Osteoblast (primary cell): ENCODE results near the gene NDRG3. TPM values are rescaled to one million over a fixed set of nuclear protein-coding genes. Genes with fewer than 3 reads are reported as not detected.

Source experiments
- DNase-seq: peaks from one replicate; pipeline ENCODE4 v3.0.0; 2011; ENCODE audit warnings: low spot score, mixed read lengths; ENCODE audit not compliant: insufficient read length; ENCODE audit errors: missing footprints
- H2AFZ ChIP-seq: 2 replicates; pipeline ENCODE4 v1.6.0; 2011; ENCODE audit warnings: mild to moderate bottlenecking, low read length
- H3K27ac ChIP-seq: 2 replicates; pipeline ENCODE4 v1.5.1; 2011; ENCODE audit warnings: mild to moderate bottlenecking, low read depth, low read length, moderate library complexity
- H3K27me3 ChIP-seq: 2 replicates; pipeline ENCODE4 v1.6.0; 2012; ENCODE audit warnings: mild to moderate bottlenecking, control low read depth, inconsistent platforms, low read length, moderate library complexity; ENCODE audit not compliant: insufficient read depth
- H3K36me3 ChIP-seq: 2 replicates; pipeline ENCODE4 v1.5.1; 2011; ENCODE audit warnings: mild to moderate bottlenecking, low read length, control low read depth, moderate library complexity; ENCODE audit not compliant: insufficient read depth
- H3K4me1 ChIP-seq: 2 replicates; pipeline ENCODE4 v1.5.1; 2011; ENCODE audit warnings: mild to moderate bottlenecking, low read length, control low read depth, moderate library complexity; ENCODE audit not compliant: insufficient read depth
- H3K4me2 ChIP-seq: 2 replicates; pipeline ENCODE4 v1.6.0; 2011; ENCODE audit warnings: mild to moderate bottlenecking, low read length; ENCODE audit not compliant: insufficient read depth
- H3K4me3 ChIP-seq: fragments of 200-600 bp; sonication (generic); 3 replicates; pipeline ENCODE4 v1.5.1; 2012; ENCODE audit warnings: mild to moderate bottlenecking, low read length, inconsistent platforms; ENCODE audit not compliant: insufficient read depth
- H3K79me2 ChIP-seq: 2 replicates; pipeline ENCODE4 v1.6.0; 2012; ENCODE audit warnings: mild to moderate bottlenecking, low read length, control low read depth, inconsistent platforms; ENCODE audit not compliant: insufficient read depth
- H3K9me3 ChIP-seq: 2 replicates; pipeline ENCODE4 v1.5.1; 2011; ENCODE audit warnings: low read depth, low read length, control low read depth
- H4K20me1 ChIP-seq: 2 replicates; pipeline ENCODE4 v1.6.0; 2012; ENCODE audit warnings: mild to moderate bottlenecking, low read length, control low read depth; ENCODE audit not compliant: insufficient read depth
- CTCF ChIP-seq: IDR thresholded peaks from 2 replicates; pipeline ENCODE4 v1.5.1; 2011; ENCODE audit warnings: mild to moderate bottlenecking, low read depth, low read length, moderate library complexity; ENCODE audit errors: extremely low read depth
- total RNA-seq: library from RNA; depleted of rRNA; stranded (reverse); fragments of >200 nt; gene quantifications from 2 replicates; pipeline ENCODE4 v1.2.3, GENCODE V29; 2012

Gene NDRG3
- total RNA-seq, 1 donor: 26.4 TPM

GRCh38 chr20:36784900-36785299, 39.0 kb upstream of the NDRG3 start:
- Histone ChIP-seq H3K27ac (peak overlapping the region; percentile 37), H3K36me3 (peaks cover 46% of the 10 kb centered on the region), H3K4me1 (no peaks in the 10 kb centered on the region), H2AFZ (no peak overlapping the region), H4K20me1 (peaks cover 31% of the 10 kb centered on the region), H3K27me3 (no peaks in the 10 kb centered on the region), H3K9me3 (no peaks in the 10 kb centered on the region), H3K4me3 (no peak overlapping the region), H3K79me2 (peaks cover 15% of the 10 kb centered on the region), H3K4me2 (no peak overlapping the region)
- peak; percentile 89 for DNase-seq
- no peak for TF ChIP-seq CTCF

- Histone ChIP-seq H3K36me3 (peaks cover 41% of the 10 kb centered on the region), H3K4me1 (no peaks in the 10 kb centered on the region), H3K4me3 (no peak overlapping the region), H2AFZ (no peak overlapping the region), H3K27ac (no peak overlapping the region), H3K4me2 (no peak overlapping the region), H4K20me1 (peaks cover 28% of the 10 kb centered on the region), H3K79me2 (peaks cover 13% of the 10 kb centered on the region), H3K9me3 (no peaks in the 10 kb centered on the region), H3K27me3 (no peaks in the 10 kb centered on the region)
- peak; percentile 43 for DNase-seq
- no peak for TF ChIP-seq CTCF
Observed at GRCh38 chr20:36784116-36784515, 38.2 kb upstream of the NDRG3 start.

GRCh38 chr20:36779656-36780025, 33.8 kb upstream of the NDRG3 start:
- Histone ChIP-seq H3K27me3 (no peaks in the 10 kb centered on the region), H3K4me3 (no peak overlapping the region), H3K79me2 (peaks cover 9% of the 10 kb centered on the region), H3K4me1 (peaks cover 4% of the 10 kb centered on the region), H3K36me3 (peaks cover 17% of the 10 kb centered on the region), H3K9me3 (no peaks in the 10 kb centered on the region), H3K4me2 (no peak overlapping the region), H4K20me1 (peaks cover 10% of the 10 kb centered on the region), H2AFZ (no peak overlapping the region), H3K27ac (no peak overlapping the region)
- DNase-seq: peak; percentile 35
- no peak for TF ChIP-seq CTCF

GRCh38 chr20:36778831-36779655, 33.2 kb upstream of the NDRG3 start:
- no peak overlapping the region for H3K27ac ChIP-seq
- no peak overlapping the region for H3K4me3 ChIP-seq
- DNase-seq: no peak
- no peak overlapping the region for H3K4me2 ChIP-seq
- no peak for TF ChIP-seq CTCF
- no peaks in the 10 kb centered on the region for H3K27me3 ChIP-seq
- no peaks in the 10 kb centered on the region for H3K9me3 ChIP-seq
- H3K4me1 ChIP-seq: peaks cover 9% of the 10 kb centered on the region
- peaks cover 11% of the 10 kb centered on the region for H3K36me3 ChIP-seq
- peaks cover 7% of the 10 kb centered on the region for H4K20me1 ChIP-seq
- no peak overlapping the region for H2AFZ ChIP-seq
- peaks cover 7% of the 10 kb centered on the region for H3K79me2 ChIP-seq
